GM23248 (cell line): ENCODE measurements around the gene SMPX. TPM values are rescaled to one million over a fixed set of nuclear protein-coding genes. Genes with fewer than 3 reads are reported as not detected.

Source experiments
- DNase-seq: peaks from one replicate; pipeline ENCODE4 v3.0.0-alpha.2; 2015
- H2AFZ ChIP-seq: fragments of 200-600 bp; sonication (generic); 2 replicates; pipeline ENCODE4 v1.6.1; 2016; ENCODE audit warnings: antibody characterized with exemption
- H3F3A ChIP-seq: fragments of 200-600 bp; sonication (generic); 2 replicates; pipeline ENCODE4 v1.6.1; 2016; ENCODE audit warnings: mild to moderate bottlenecking, antibody characterized with exemption, mixed run types; ENCODE audit not compliant: insufficient read depth
- H3K27ac ChIP-seq: fragments of 200-600 bp; sonication (generic); 2 replicates; pipeline ENCODE4 v1.5.1; 2016; ENCODE audit warnings: mild to moderate bottlenecking
- H3K27me3 ChIP-seq: fragments of 200-600 bp; sonication (generic); replicated peaks from 2 replicates; pipeline ENCODE4 v1.6.1; 2016; ENCODE audit warnings: mild to moderate bottlenecking; ENCODE audit not compliant: insufficient read depth
- H3K36me3 ChIP-seq: fragments of 200-600 bp; sonication (generic); 2 replicates; pipeline ENCODE4 v1.6.1; 2016; ENCODE audit warnings: low read depth, mild to moderate bottlenecking
- H3K4me1 ChIP-seq: fragments of 200-600 bp; sonication (generic); 2 replicates; pipeline ENCODE4 v1.6.1; 2016; ENCODE audit warnings: mild to moderate bottlenecking; ENCODE audit not compliant: insufficient read depth
- H3K4me2 ChIP-seq: fragments of 200-600 bp; sonication (generic); one replicate; pipeline ENCODE4 v1.6.1; 2016; ENCODE audit warnings: mild to moderate bottlenecking; ENCODE audit not compliant: unreplicated experiment
- H3K4me3 ChIP-seq: fragments of 200-600 bp; sonication (generic); 2 replicates; pipeline ENCODE4 v1.5.1; 2016; ENCODE audit warnings: mild to moderate bottlenecking
- H3K79me2 ChIP-seq: fragments of 200-600 bp; sonication (generic); 2 replicates; pipeline ENCODE4 v1.6.1; 2016; ENCODE audit warnings: mild to moderate bottlenecking; ENCODE audit not compliant: insufficient read depth
- H3K9ac ChIP-seq: fragments of 200-600 bp; sonication (generic); 2 replicates; pipeline ENCODE4 v1.6.1; 2016; ENCODE audit warnings: mild to moderate bottlenecking
- H3K9me2 ChIP-seq: fragments of 200-600 bp; sonication (generic); 2 replicates; pipeline ENCODE4 v1.6.1; 2016; ENCODE audit warnings: mixed run types, mild to moderate bottlenecking, moderate library complexity; ENCODE audit not compliant: insufficient read depth
- H3K9me3 ChIP-seq: fragments of 200-600 bp; sonication (generic); one replicate; pipeline ENCODE4 v1.6.1; 2017; ENCODE audit warnings: low read depth
- H4K20me1 ChIP-seq: fragments of 200-600 bp; sonication (generic); 2 replicates; pipeline ENCODE4 v1.6.0; 2016; ENCODE audit not compliant: insufficient read depth
- EZH2 ChIP-seq: fragments of 200-600 bp; sonication (generic); IDR thresholded peaks from 2 replicates; pipeline ENCODE4 v1.6.1; 2018; ENCODE audit warnings: antibody characterized with exemption, mild to moderate bottlenecking; ENCODE audit not compliant: insufficient read depth, poor library complexity, severe bottlenecking
- EZH2phosphoT487 ChIP-seq: fragments of 200-600 bp; sonication (generic); IDR thresholded peaks from 2 replicates; pipeline ENCODE4 v1.6.1; 2018; ENCODE audit warnings: antibody characterized with exemption, moderate library complexity, mild to moderate bottlenecking, low read depth; ENCODE audit not compliant: insufficient read depth
- WGBS, 2 experiments: methylation state at CpG; one replicate each; pipeline ENCODE4 v1.1.6; 2015 to 2017; ENCODE audit warnings: low lambda C conversion rate in 2 of 2, low coverage in 1 of 2; ENCODE audit errors: missing lambda C conversion rate in 2 of 2; 5-methylcytosine and 5-hydroxymethylcytosine counted together
- in situ Hi-C: fragments of 300-500 bp; cut with MboI; formaldehyde crosslinking; loops from 2 replicates; pipeline ENCODE4 v1.15.0; 2020
- polyA plus RNA-seq: library from polyadenylated mRNA; unstranded; fragments of >200 nt; fragmentation: Nextera tagmentation; extraction: Ambion mirVana; gene quantifications from 2 replicates; pipeline ENCODE4 v1.2.1, GENCODE V29; 2016
- total RNA-seq: library from RNA; depleted of rRNA; stranded (reverse); fragments of >200 nt; shearing (Covaris generic); gene quantifications from 2 replicates; pipeline ENCODE4 v1.2.3, GENCODE V29; 2014

SMPX gene
- total and polyA plus RNA-seq, 2 experiments from 2014 or later = not detected

DNA sequence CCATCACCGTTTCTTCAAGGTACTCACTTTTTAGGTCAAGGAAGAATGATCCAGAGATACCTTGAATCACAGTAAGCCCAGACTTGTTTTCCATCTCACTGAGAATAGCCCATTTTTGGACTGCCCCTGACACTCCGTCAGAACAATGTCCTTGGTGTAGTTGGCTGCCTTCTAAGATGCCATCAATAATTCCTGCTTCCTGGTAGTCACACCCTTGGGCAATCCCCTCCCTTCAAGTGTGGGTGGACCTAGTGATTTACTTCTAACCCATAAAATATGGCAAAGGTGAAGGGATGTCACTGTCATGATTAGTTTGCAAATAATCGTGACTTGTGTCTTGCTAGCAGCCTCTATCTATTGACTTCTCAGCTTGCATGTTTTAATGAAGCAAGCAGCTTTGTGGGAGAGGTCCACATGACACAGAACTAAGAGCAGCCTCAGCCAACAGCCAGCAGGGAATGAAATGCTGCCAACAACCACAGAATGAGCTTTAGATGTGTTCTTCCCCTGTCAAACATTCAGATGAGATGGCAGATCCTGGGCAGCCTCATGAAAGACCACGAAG lies 79.8 kb downstream of the SMPX start:
- no peak overlapping the region for H3K27ac ChIP-seq
- WGBS, 2 experiments = 56 to 58% methylated on average over 4 of the region's 4 CpGs
- in situ Hi-C loops = no loop called here

DNA sequence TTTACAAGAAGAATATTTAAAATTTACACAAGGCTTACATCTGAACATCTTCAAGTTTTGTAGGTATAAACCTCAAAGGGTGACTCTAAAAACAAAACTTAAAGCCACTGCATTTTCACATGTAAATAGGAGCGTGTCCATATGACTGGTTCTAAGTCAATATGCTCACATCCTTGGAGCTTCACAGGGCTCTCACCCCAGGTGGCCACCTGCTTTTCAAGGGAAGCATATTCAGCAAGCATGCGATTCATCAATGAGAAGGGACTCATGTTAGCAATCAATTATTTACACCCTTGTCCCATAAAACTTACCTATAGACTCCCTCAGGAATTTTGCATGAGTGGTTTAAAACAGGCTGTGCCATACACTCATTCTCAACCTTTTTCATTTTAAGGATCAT lies 82.0 kb downstream of the SMPX start:
- H3K36me3 ChIP-seq = no peaks in the 10 kb centered on the region
- no peaks in the 10 kb centered on the region for H4K20me1 ChIP-seq
- H3K4me1 ChIP-seq = no peaks in the 10 kb centered on the region
- H3F3A ChIP-seq = no peaks in the 10 kb centered on the region
- no peaks in the 10 kb centered on the region for H3K79me2 ChIP-seq
- TF ChIP-seq EZH2phosphoT487 (no peak), EZH2 (no peak)
- H3K9ac ChIP-seq = no peak overlapping the region
- no peaks in the 10 kb centered on the region for H3K27me3 ChIP-seq
- in situ Hi-C loops = no loop called here
- H3K9me2 ChIP-seq = no peaks in the 10 kb centered on the region
- no peak for DNase-seq
- no peaks in the 10 kb centered on the region for H3K9me3 ChIP-seq
- H3K4me2 ChIP-seq = no peak overlapping the region
- 87 to 90% methylated on average over 2 of the region's 2 CpGs for WGBS, 2 experiments
- H3K4me3 ChIP-seq = no peak overlapping the region
- H2AFZ ChIP-seq = no peak overlapping the region
- H3K27ac ChIP-seq = no peak overlapping the region

More for the DNA sequence above, 79.8 kb downstream of the SMPX start:
- TF ChIP-seq EZH2 (no peak), EZH2phosphoT487 (no peak)
- Histone ChIP-seq H3K27me3 (no peaks in the 10 kb centered on the region), H4K20me1 (no peaks in the 10 kb centered on the region), H3K36me3 (no peaks in the 10 kb centered on the region), H3K9me2 (no peaks in the 10 kb centered on the region), H3K9ac (no peak overlapping the region), H3K4me1 (0 out of 2 replicates have a peak, but pooled peaks cover under 1% of the 10 kb centered on the region), H3F3A (no peaks in the 10 kb centered on the region), H3K79me2 (no peaks in the 10 kb centered on the region), H3K4me2 (no peak overlapping the region), H3K4me3 (no peak overlapping the region), H3K9me3 (no peaks in the 10 kb centered on the region), H2AFZ (no peak overlapping the region)
- DNase-seq = no peak

DNA sequence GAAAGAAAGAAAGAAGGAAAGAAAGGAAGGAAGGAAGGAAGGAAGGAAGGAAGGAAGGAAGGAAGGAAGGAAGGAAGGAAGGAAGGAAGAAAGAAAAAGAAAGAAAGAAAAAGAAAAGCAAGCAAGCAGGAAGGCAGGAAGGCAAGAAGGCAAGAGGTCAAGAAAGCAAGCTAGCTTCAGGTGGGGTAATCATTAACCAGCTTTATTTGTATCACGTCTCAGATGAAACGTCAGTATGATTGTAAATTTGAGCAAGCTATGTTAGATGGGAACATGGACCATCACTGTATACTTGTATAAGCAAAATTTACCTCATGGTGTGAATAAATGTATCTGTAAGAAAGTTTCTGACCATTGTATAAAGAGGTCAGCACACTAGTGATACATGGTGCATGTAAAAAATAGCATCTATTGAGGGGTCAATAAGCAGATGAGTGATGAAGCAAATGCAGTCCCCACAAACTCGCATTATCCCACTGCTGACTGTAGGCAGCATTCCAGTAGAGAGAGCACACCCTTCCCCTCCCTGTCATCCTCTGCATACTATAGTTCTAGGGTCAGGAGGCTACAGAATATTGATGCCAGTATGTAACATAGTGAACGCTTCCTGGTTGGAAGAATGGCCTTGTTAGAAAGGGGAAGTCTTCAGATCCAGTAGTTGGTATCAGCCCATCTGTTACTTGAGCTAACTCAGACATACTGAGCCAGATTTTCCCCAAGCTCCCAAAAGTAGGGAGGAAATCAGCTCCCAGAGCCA lies 83.3 kb downstream of the SMPX start:
- H3F3A ChIP-seq = no peaks in the 10 kb centered on the region
- H3K4me2 ChIP-seq = no peak overlapping the region
- H3K79me2 ChIP-seq = no peaks in the 10 kb centered on the region
- no peak for TF ChIP-seq EZH2phosphoT487
- TF ChIP-seq EZH2 = no peak
- in situ Hi-C loops = no loop called here
- no peaks in the 10 kb centered on the region for H3K36me3 ChIP-seq
- H3K9ac ChIP-seq = no peak overlapping the region
- no peaks in the 10 kb centered on the region for H3K4me1 ChIP-seq
- no peak overlapping the region for H3K27ac ChIP-seq
- H3K27me3 ChIP-seq = no peaks in the 10 kb centered on the region
- WGBS, 2 experiments = 95 to 98% methylated on average over 4 of the region's 4 CpGs
- no peaks in the 10 kb centered on the region for H3K9me2 ChIP-seq
- no peaks in the 10 kb centered on the region for H4K20me1 ChIP-seq
- H2AFZ ChIP-seq = no peak overlapping the region
- H3K9me3 ChIP-seq = no peaks in the 10 kb centered on the region
- H3K4me3 ChIP-seq = no peak overlapping the region
- DNase-seq = no peak

DNA sequence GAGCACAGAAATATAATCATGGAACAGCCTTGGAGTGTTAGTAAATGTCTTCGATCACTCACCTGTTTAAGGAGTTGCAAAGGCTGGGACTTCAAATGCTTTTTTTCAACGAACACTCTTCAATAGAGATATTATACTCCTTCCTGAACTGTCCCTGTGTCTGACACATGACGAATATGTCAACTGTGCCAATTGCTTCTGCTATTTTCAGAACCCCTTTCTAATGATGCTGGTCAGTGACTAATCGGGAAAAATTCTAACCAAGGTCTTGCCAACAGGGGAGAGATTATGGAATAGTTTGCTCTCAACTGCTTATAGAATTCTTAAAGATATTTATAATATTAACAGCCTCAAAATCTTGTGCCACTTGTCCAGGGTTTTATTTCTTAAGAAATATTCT lies 91.2 kb downstream of the SMPX start:
- H3K4me2 ChIP-seq = no peak overlapping the region
- H2AFZ ChIP-seq = no peak overlapping the region
- no peaks in the 10 kb centered on the region for H3K4me1 ChIP-seq
- no peak overlapping the region for H3K4me3 ChIP-seq
- 83 to 84% methylated on average over 4 of the region's 4 CpGs for WGBS, 2 experiments
- H3K79me2 ChIP-seq = no peaks in the 10 kb centered on the region
- no peaks in the 10 kb centered on the region for H3K9me3 ChIP-seq
- TF ChIP-seq EZH2phosphoT487 = no peak
- TF ChIP-seq EZH2 = no peak
- peak; percentile 14 for DNase-seq
- H3K27ac ChIP-seq = no peak overlapping the region
- in situ Hi-C loops = no loop called here
- H3F3A ChIP-seq = no peaks in the 10 kb centered on the region
- H4K20me1 ChIP-seq = no peaks in the 10 kb centered on the region
- H3K9me2 ChIP-seq = no peaks in the 10 kb centered on the region
- H3K9ac ChIP-seq = no peak overlapping the region
- no peaks in the 10 kb centered on the region for H3K36me3 ChIP-seq
- no peaks in the 10 kb centered on the region for H3K27me3 ChIP-seq

DNA sequence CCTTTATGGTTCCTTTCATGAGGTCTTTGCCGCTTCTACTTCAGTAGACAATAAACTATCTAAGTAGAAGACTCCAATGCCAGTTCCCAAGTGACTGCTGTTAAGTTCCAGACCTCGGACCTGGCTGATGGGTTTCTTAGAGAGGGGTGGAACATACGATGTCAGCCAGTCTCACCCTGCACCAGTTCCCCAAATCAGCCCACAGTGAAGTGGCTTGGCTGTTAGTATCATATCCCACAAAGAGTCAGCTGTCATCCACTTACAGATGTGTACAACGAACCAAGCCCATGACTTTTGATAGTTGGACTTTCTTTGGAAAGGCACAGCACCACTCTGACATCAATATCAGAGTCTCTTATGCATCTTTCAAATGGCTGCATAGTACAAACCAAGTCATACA lies 91.7 kb downstream of the SMPX start:
- Histone ChIP-seq H3K4me2 (no peak overlapping the region), H4K20me1 (no peaks in the 10 kb centered on the region), H3K27me3 (no peaks in the 10 kb centered on the region), H3K27ac (no peak overlapping the region), H3K36me3 (no peaks in the 10 kb centered on the region), H3K9me2 (no peaks in the 10 kb centered on the region), H3F3A (no peaks in the 10 kb centered on the region), H3K4me1 (no peaks in the 10 kb centered on the region), H3K4me3 (no peak overlapping the region), H2AFZ (no peak overlapping the region), H3K79me2 (no peaks in the 10 kb centered on the region), H3K9me3 (no peaks in the 10 kb centered on the region), H3K9ac (no peak overlapping the region)
- DNase-seq = no peak
- in situ Hi-C loops = no loop called here
- WGBS, 2 experiments = 68 to 70% methylated on average over 4 of the region's 4 CpGs
- TF ChIP-seq EZH2 = no peak
- no peak for TF ChIP-seq EZH2phosphoT487
